GM18861 (cell line): ENCODE measurements around the gene SSX4.
"Not testable (repeated sequence)": the region's sequence is repeated elsewhere in the genome, so short reads cannot be mapped to it uniquely, and the experiment has no call there.

Experiments used
- ATAC-seq: cut with Tn5 transposase; IDR thresholded peaks from one replicate; pipeline ENCODE4 v1.9.1; 2021; ENCODE audit not compliant: unreplicated experiment

SSX4 gene

GRCh38 chrX:48383239-48383638, at the start of gene SSX4:
Gene SSX4 (plus strand): TSS chrX:48383539. CDS start chrX:48384054, 515 bp downstream.
- ATAC-seq, result not testable (repeated sequence)

GRCh38 chrX:48346059-48346458, 37.3 kb upstream of the SSX4 start:
- not testable (repeated sequence) for ATAC-seq

- ATAC-seq, result not testable (repeated sequence)
Observed at GRCh38 chrX:48356315-48357094, 26.8 kb upstream of the SSX4 start, which contains the start of gene SSX3. Gene SSX3 (minus strand): TSS chrX:48356703. CDS start chrX:48355249, 1,454 bp downstream.

- ATAC-seq, result no peak
Observed at GRCh38 chrX:48357681-48358080, 25.7 kb upstream of the SSX4 start.

GRCh38 chrX:48359281-48359680, 24.1 kb upstream of the SSX4 start:
- ATAC-seq, result not testable (repeated sequence)

- ATAC-seq, result not testable (repeated sequence)
Observed at GRCh38 chrX:48367717-48368408, 15.5 kb upstream of the SSX4 start.

GRCh38 chrX:48370408-48370807, 12.9 kb upstream of the SSX4 start:
- not testable (repeated sequence) for ATAC-seq

GRCh38 chrX:48396931-48397330, 13.6 kb downstream of the SSX4 start:
- not testable (repeated sequence) for ATAC-seq

- not testable (repeated sequence) for ATAC-seq
Observed at GRCh38 chrX:48397825-48398224, 14.5 kb downstream of the SSX4 start.

- ATAC-seq, result not testable (repeated sequence)
Observed at GRCh38 chrX:48411860-48412259, 28.5 kb downstream of the SSX4 start, which contains the start of gene SSX4B. Gene SSX4B (minus strand): TSS chrX:48411960. CDS start chrX:48411372, 588 bp downstream.

- not testable (repeated sequence) for ATAC-seq
Observed at GRCh38 chrX:48427027-48427716, 43.8 kb downstream of the SSX4 start.

GRCh38 chrX:48429606-48430005, 46.3 kb downstream of the SSX4 start:
- ATAC-seq, result not testable (repeated sequence)

- not testable (repeated sequence) for ATAC-seq
Observed at GRCh38 chrX:48430166-48430565, 46.8 kb downstream of the SSX4 start.

- ATAC-seq, result not testable (repeated sequence)
Observed at GRCh38 chrX:48433713-48434112, 50.4 kb downstream of the SSX4 start.
